ENCODE results near the gene NFASC. TPM values are rescaled to one million over a fixed set of nuclear protein-coding genes. Genes with fewer than 3 reads are reported as not detected.

NFASC gene
- total and polyA plus RNA-seq, 3 donors from 2014 or later = 9.9 to 13.9 (median 10.2) TPM

- Histone ChIP-seq H3K27me3 (no peaks in the 10 kb centered on the region), H3K9me3 (no peaks in the 10 kb centered on the region), H3K4me3 (no peak overlapping the region), H3K4me1 (no peaks in the 10 kb centered on the region), H3K36me3 (ENCODE audit: low read depth, missing control alignments) (no peaks in the 10 kb centered on the region), H3K27ac (no peak overlapping the region)
- DNase-seq = peak; percentile 76
- peak; percentile 85 to 90 (median 89) for TF ChIP-seq CTCF (IDR thresholded peaks at IDR 0.05)
- TF ChIP-seq POLR2A (IDR thresholded peaks at IDR 0.05) = no peak
- 58 to 70% methylated on average over 16 of the region's 16 CpGs for WGBS, 2 donors
- intact Hi-C loops (cut with DNase I; ENCODE audit: low total_unique reads) = loop anchor here (5.0 to 10.0 kb wide), 2 partner anchors 68 to 265 kb away; no protein-coding TSS in a partner anchor
Observed at GRCh38 chr1:204989266-204990058, 118.8 kb downstream of the NFASC start.

- intact Hi-C loops (cut with DNase I; ENCODE audit: low total_unique reads) = loop anchor here (10.0 kb wide), 1 partner anchor 265 kb away; no protein-coding TSS in a partner anchor
- H3K27me3 ChIP-seq = no peaks in the 10 kb centered on the region
- 93% methylated on average over 3 of the region's 3 CpGs for WGBS, 2 donors
- no peak overlapping the region for H3K27ac ChIP-seq
- H3K4me1 ChIP-seq = no peaks in the 10 kb centered on the region
- no peak for TF ChIP-seq CTCF (IDR thresholded peaks at IDR 0.05)
- TF ChIP-seq POLR2A (IDR thresholded peaks at IDR 0.05) = no peak
- H3K36me3 ChIP-seq (ENCODE audit: low read depth, missing control alignments) = no peaks in the 10 kb centered on the region
- H3K4me3 ChIP-seq = no peak overlapping the region
- no peak for DNase-seq
- H3K9me3 ChIP-seq = no peaks in the 10 kb centered on the region
Observed at GRCh38 chr1:204990059-204990664, 119.5 kb downstream of the NFASC start.

- no peak overlapping the region for H3K27ac ChIP-seq
- no peaks in the 10 kb centered on the region for H3K36me3 ChIP-seq (ENCODE audit: low read depth, missing control alignments)
- TF ChIP-seq CTCF (IDR thresholded peaks at IDR 0.05) (no peak), POLR2A (IDR thresholded peaks at IDR 0.05) (no peak)
- H3K27me3 ChIP-seq = no peaks in the 10 kb centered on the region
- no peaks in the 10 kb centered on the region for H3K9me3 ChIP-seq
- intact Hi-C loops (cut with DNase I; ENCODE audit: low total_unique reads) = loop anchor here (10.0 kb wide), 1 partner anchor 264 kb away; no protein-coding TSS in a partner anchor
- no peak for DNase-seq
- WGBS, 2 donors = 87 to 92% methylated on average over 11 of the region's 11 CpGs
- H3K4me3 ChIP-seq = no peak overlapping the region
- H3K4me1 ChIP-seq = no peaks in the 10 kb centered on the region
Observed at GRCh38 chr1:204990721-204991341, 120.2 kb downstream of the NFASC start.

GRCh38 chr1:204991342-204991844 lies 120.7 kb downstream of the NFASC start:
- H3K27ac ChIP-seq = no peak overlapping the region

More at GRCh38 chr1:204991342-204991844, 120.7 kb downstream of the NFASC start:
- Histone ChIP-seq H3K9me3 (no peaks in the 10 kb centered on the region), H3K27me3 (no peaks in the 10 kb centered on the region), H3K4me3 (no peak overlapping the region), H3K36me3 (ENCODE audit: low read depth, missing control alignments) (no peaks in the 10 kb centered on the region), H3K4me1 (no peaks in the 10 kb centered on the region)
- no peak for TF ChIP-seq POLR2A (IDR thresholded peaks at IDR 0.05)
- TF ChIP-seq CTCF (IDR thresholded peaks at IDR 0.05) = no peak
- intact Hi-C loops (cut with DNase I; ENCODE audit: low total_unique reads) = loop anchor here (10.0 kb wide), 1 partner anchor 263 kb away; no protein-coding TSS in a partner anchor
- no peak for DNase-seq
- 85 to 89% methylated on average over 5 to 11 of the region's 11 CpGs for WGBS, 2 donors

Data from testis (tissue), 3 donors.